GM23338 (cell line): ENCODE measurements around the gene CASP7. TPM values are rescaled to one million over a fixed set of nuclear protein-coding genes. Genes with fewer than 3 reads are reported as not detected.

ENCODE experiments used
- ATAC-seq: fragments of 200-7000 bp; cut with Tn5 transposase; 3 replicates; pipeline ENCODE4 v1.9.1; 2020
- DNase-seq: peaks from one replicate; pipeline ENCODE4 v3.0.0-alpha.2; 2015; ENCODE audit warnings: low spot score
- H2AFZ ChIP-seq: fragments of 200-600 bp; sonication (generic); 2 replicates; pipeline ENCODE4 v1.8.0; 2016; ENCODE audit warnings: antibody characterized with exemption, mild to moderate bottlenecking, moderate library complexity
- H3F3A ChIP-seq: fragments of 200-600 bp; sonication (generic); replicated peaks from 2 replicates; pipeline ENCODE4 v1.8.0; 2017; ENCODE audit warnings: antibody characterized with exemption, mixed run types, low read depth
- H3K27ac ChIP-seq: fragments of 200-600 bp; sonication (generic); 2 replicates; pipeline ENCODE4 v1.6.1; 2016; ENCODE audit warnings: low read depth
- H3K27me3 ChIP-seq: fragments of 200-600 bp; sonication (generic); 2 replicates; pipeline ENCODE4 v1.8.0; 2016; ENCODE audit warnings: mild to moderate bottlenecking, mixed run types, moderate library complexity; ENCODE audit not compliant: insufficient read depth
- H3K36me3 ChIP-seq: fragments of 200-600 bp; sonication (generic); 2 replicates; pipeline ENCODE4 v1.8.0; 2016; ENCODE audit warnings: mild to moderate bottlenecking; ENCODE audit not compliant: insufficient read depth
- H3K4me1 ChIP-seq: fragments of 200-600 bp; sonication (generic); 2 replicates; pipeline ENCODE4 v1.8.0; 2016; ENCODE audit warnings: mild to moderate bottlenecking, moderate library complexity; ENCODE audit not compliant: insufficient read depth
- H3K4me2 ChIP-seq: fragments of 200-600 bp; sonication (generic); 2 replicates; pipeline ENCODE4 v1.7.1; 2017; ENCODE audit warnings: mixed run types
- H3K4me3 ChIP-seq: fragments of 200-600 bp; sonication (generic); 2 replicates; pipeline ENCODE4 v1.6.1; 2016; ENCODE audit warnings: mixed run types
- H3K79me2 ChIP-seq: fragments of 200-600 bp; sonication (generic); replicated peaks from 2 replicates; pipeline ENCODE4 v1.8.0; 2017; ENCODE audit warnings: mild to moderate bottlenecking; ENCODE audit not compliant: insufficient read depth
- H3K9me2 ChIP-seq: fragments of 200-600 bp; sonication (generic); 2 replicates; pipeline ENCODE4 v1.8.0; 2017; ENCODE audit not compliant: insufficient read depth
- H4K20me1 ChIP-seq: fragments of 200-600 bp; sonication (generic); replicated peaks from 2 replicates; pipeline ENCODE4 v1.8.0; 2017; ENCODE audit warnings: mild to moderate bottlenecking; ENCODE audit not compliant: insufficient read depth
- H3K27ac Mint-ChIP-seq: 2 replicates; pipeline ENCODE4 v1.8.0; 2020; ENCODE audit warnings: inconsistent platforms, mild to moderate bottlenecking, moderate library complexity, mixed read lengths
- H3K27me3 Mint-ChIP-seq: 3 replicates; pipeline ENCODE4 v1.8.0; 2022; ENCODE audit warnings: low read depth, mild to moderate bottlenecking, moderate library complexity, mixed read lengths, inconsistent platforms; ENCODE audit not compliant: insufficient read depth, poor library complexity
- H3K36me3 Mint-ChIP-seq: 3 replicates; pipeline ENCODE4 v1.8.0; 2021; ENCODE audit warnings: low read depth, mild to moderate bottlenecking, inconsistent platforms, moderate library complexity, mixed read lengths
- H3K4me1 Mint-ChIP-seq: 3 replicates; pipeline ENCODE4 v1.8.0; 2020; ENCODE audit warnings: mild to moderate bottlenecking, inconsistent platforms, mixed read lengths
- H3K4me3 Mint-ChIP-seq: 3 replicates; pipeline ENCODE4 v1.8.0; 2021; ENCODE audit warnings: moderate library complexity, mild to moderate bottlenecking, inconsistent platforms, mixed read lengths
- H3K9me3 Mint-ChIP-seq: 3 replicates; pipeline ENCODE4 v1.8.0; 2020; ENCODE audit warnings: moderate library complexity, mild to moderate bottlenecking, inconsistent platforms, mixed read lengths
- CREB1 ChIP-seq: fragments of 250-450 bp; sonication (Bioruptor Pico); IDR thresholded peaks from 2 replicates; pipeline ENCODE4 v1.5.0; 2020; ENCODE audit warnings: low read depth, mild to moderate bottlenecking, moderate library complexity
- CTCF ChIP-seq, 2 experiments: fragments of 200-600 bp in 1 of 2; sonication (generic) in 1 of 2; conservative IDR thresholded peaks; 2 replicates each; pipeline versions ENCODE4 v1.5.1 to v1.6.1; 2016 to 2017; ENCODE audit warnings: antibody characterized with exemption in 2 of 2, low read depth in 2 of 2, mild to moderate bottlenecking in 2 of 2, moderate library complexity in 1 of 2
- ETS1 ChIP-seq: IDR thresholded peaks from 2 replicates; pipeline ENCODE4 v1.6.1; 2016; ENCODE audit warnings: antibody characterized with exemption
- EZH2 ChIP-seq: fragments of 200-600 bp; sonication (generic); IDR thresholded peaks from one replicate; pipeline ENCODE4 v1.8.0; 2017; ENCODE audit warnings: antibody characterized with exemption, mild to moderate bottlenecking, low read depth; ENCODE audit not compliant: unreplicated experiment
- EZH2phosphoT487 ChIP-seq: fragments of 200-600 bp; sonication (generic); IDR thresholded peaks from one replicate; pipeline ENCODE4 v1.8.1; 2018; ENCODE audit warnings: antibody characterized with exemption; ENCODE audit not compliant: unreplicated experiment
- JUNB ChIP-seq: IDR thresholded peaks from one replicate; pipeline ENCODE4 v1.6.1; 2016; ENCODE audit warnings: antibody characterized with exemption; ENCODE audit not compliant: unreplicated experiment
- NANOG ChIP-seq: IDR thresholded peaks from 2 replicates; pipeline ENCODE4 v1.6.1; 2016; ENCODE audit warnings: antibody characterized with exemption, borderline replicate concordance
- POLR2AphosphoS5 ChIP-seq: IDR thresholded peaks from 2 replicates; pipeline ENCODE4 v1.6.1; 2016; ENCODE audit warnings: antibody characterized with exemption, low read depth
- REST ChIP-seq: IDR thresholded peaks from one replicate; pipeline ENCODE4 v1.6.1; 2018; ENCODE audit warnings: antibody characterized with exemption; ENCODE audit not compliant: unreplicated experiment
- STAT1 ChIP-seq: IDR thresholded peaks from one replicate; pipeline ENCODE4 v1.6.1; 2016; ENCODE audit warnings: antibody characterized with exemption; ENCODE audit not compliant: unreplicated experiment
- ZNF114 ChIP-seq: fragments of 250-450 bp; sonication (Bioruptor Pico); IDR thresholded peaks from 2 replicates; pipeline ENCODE4 v1.5.0; 2020; ENCODE audit warnings: mild to moderate bottlenecking, moderate library complexity
- ZNF331 ChIP-seq: fragments of 250-450 bp; sonication (Bioruptor Pico); IDR thresholded peaks from 2 replicates; pipeline ENCODE4 v1.5.0; 2020; ENCODE audit warnings: low read depth, mild to moderate bottlenecking, moderate library complexity
- ZNF462 ChIP-seq: fragments of 250-450 bp; sonication (Bioruptor Pico); IDR thresholded peaks from 2 replicates; pipeline ENCODE4 v1.5.0; 2020; ENCODE audit warnings: mild to moderate bottlenecking, moderate library complexity
- polyA plus RNA-seq: library from polyadenylated mRNA; unstranded; fragments of >200 nt; fragmentation: Nextera tagmentation; extraction: Ambion mirVana; gene quantifications from 2 replicates; pipeline ENCODE4 v1.2.1, GENCODE V29; 2016
- total RNA-seq: library from RNA; depleted of rRNA; stranded (reverse); fragments of >200 nt; shearing (Covaris generic); gene quantifications from 2 replicates; pipeline ENCODE4 v1.2.3, GENCODE V29; 2014

Gene CASP7
- total and polyA plus RNA-seq, 2 experiments from 2014 or later, result 2.1 to 7.0 TPM

GRCh38 chr10:113651898-113652297, 27.8 kb upstream of the CASP7 start:
- Mint-ChIP-seq H3K27me3 (peaks cover 5% of the 10 kb centered on the region), H3K4me1 (no peaks in the 10 kb centered on the region; the same call in 2 of the 3 replicates), H3K27ac (no peak overlapping the region), H3K36me3 (no peaks in the 10 kb centered on the region), H3K4me3 (no peak overlapping the region), H3K9me3 (no peaks in the 10 kb centered on the region)
- H3F3A ChIP-seq, result no peaks in the 10 kb centered on the region
- H4K20me1 ChIP-seq, result no peaks in the 10 kb centered on the region
- H3K4me3 ChIP-seq, result no peak overlapping the region
- no peaks in the 10 kb centered on the region for H3K4me1 ChIP-seq
- H3K79me2 ChIP-seq, result no peaks in the 10 kb centered on the region
- no peak overlapping the region for H3K4me2 ChIP-seq
- H3K27me3 ChIP-seq, result no peaks in the 10 kb centered on the region
- ATAC-seq (no peak), DNase-seq (no peak)
- H3K27ac ChIP-seq, result no peak overlapping the region
- no peak overlapping the region for H2AFZ ChIP-seq
- H3K9me2 ChIP-seq, result peaks cover 16% of the 10 kb centered on the region
- TF ChIP-seq CREB1 (CRISPR knock-in tag), result no peak
- TF ChIP-seq EZH2phosphoT487, result no peak
- TF ChIP-seq REST, result no peak
- TF ChIP-seq ZNF462, result no peak
- no peak for TF ChIP-seq NANOG
- no peak for TF ChIP-seq JUNB
- TF ChIP-seq ZNF331 (CRISPR knock-in tag), result no peak
- TF ChIP-seq POLR2AphosphoS5, result no peak
- no peak for TF ChIP-seq EZH2
- no peak for TF ChIP-seq ETS1
- TF ChIP-seq CTCF (conservative IDR thresholded peaks at IDR 0.05; ENCODE audit: low read depth in 2 of 2), result no peak
- TF ChIP-seq ZNF114 (CRISPR knock-in tag), result no peak
- no peak for TF ChIP-seq STAT1
- H3K36me3 ChIP-seq, result no peaks in the 10 kb centered on the region
